Esophagus (tissue), 2 donors: Measurements from ENCODE around the gene AKAP5. TPM values are rescaled to one million over a fixed set of nuclear protein-coding genes. Genes with fewer than 3 reads are reported as not detected.

Experiments
- H3K27ac ChIP-seq, 2 donors: one replicate each; pipeline ENCODE4 v1.5.1; 2013; ENCODE audit warnings: low read depth in 2 of 2, mild to moderate bottlenecking in 2 of 2, inconsistent platforms in 1 of 2, low read length in 1 of 2, moderate library complexity in 1 of 2
- H3K27me3 ChIP-seq, 2 donors: one replicate each; pipeline ENCODE4 v1.6.1; 2013; ENCODE audit warnings: low read length in 2 of 2, control low read depth in 1 of 2, mild to moderate bottlenecking in 1 of 2; ENCODE audit not compliant: insufficient read depth in 2 of 2, control insufficient read depth in 1 of 2
- H3K36me3 ChIP-seq, 2 donors: one replicate each; pipeline ENCODE4 v1.6.1; 2013; ENCODE audit warnings: low read length in 1 of 2; ENCODE audit not compliant: control insufficient read depth in 2 of 2, insufficient read depth in 2 of 2
- H3K4me1 ChIP-seq, 2 donors: one replicate each; pipeline ENCODE4 v1.6.1; 2013; ENCODE audit warnings: low read length in 1 of 2; ENCODE audit not compliant: control insufficient read depth in 2 of 2, insufficient read depth in 2 of 2
- H3K4me3 ChIP-seq, 2 donors: one replicate each; pipeline ENCODE4 v1.5.1; 2013; ENCODE audit warnings: low read length in 2 of 2, mild to moderate bottlenecking in 2 of 2, low read depth in 1 of 2, moderate library complexity in 1 of 2
- H3K9me3 ChIP-seq, 2 donors: one replicate each; pipeline ENCODE4 v1.6.1; 2013; ENCODE audit warnings: mild to moderate bottlenecking in 2 of 2, low read depth in 1 of 2, low read length in 1 of 2, moderate library complexity in 1 of 2; ENCODE audit not compliant: control insufficient read depth in 2 of 2, insufficient read depth in 1 of 2
- WGBS, 2 donors: extraction: QIAGEN DNeasy Blood & Tissue Kit; methylation state at CpG; one replicate each; pipeline ENCODE4 v1.1.7; 2013; 5-methylcytosine and 5-hydroxymethylcytosine counted together
- polyA plus RNA-seq, 2 donors: library from polyadenylated mRNA; stranded (reverse); fragments of 200-250 nt; gene quantifications; one replicate each; pipeline ENCODE4 v1.2.3, GENCODE V29; 2013
- donor health status: healthy with polysubstance abuse.
- donor health status: Bipolar disorder and iron deficiency.

The AKAP5 gene, protein sequence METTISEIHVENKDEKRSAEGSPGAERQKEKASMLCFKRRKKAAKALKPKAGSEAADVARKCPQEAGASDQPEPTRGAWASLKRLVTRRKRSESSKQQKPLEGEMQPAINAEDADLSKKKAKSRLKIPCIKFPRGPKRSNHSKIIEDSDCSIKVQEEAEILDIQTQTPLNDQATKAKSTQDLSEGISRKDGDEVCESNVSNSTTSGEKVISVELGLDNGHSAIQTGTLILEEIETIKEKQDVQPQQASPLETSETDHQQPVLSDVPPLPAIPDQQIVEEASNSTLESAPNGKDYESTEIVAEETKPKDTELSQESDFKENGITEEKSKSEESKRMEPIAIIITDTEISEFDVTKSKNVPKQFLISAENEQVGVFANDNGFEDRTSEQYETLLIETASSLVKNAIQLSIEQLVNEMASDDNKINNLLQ
- under 1 TPM; 0.04 to 0.06 TPM for polyA plus RNA-seq

DNA sequence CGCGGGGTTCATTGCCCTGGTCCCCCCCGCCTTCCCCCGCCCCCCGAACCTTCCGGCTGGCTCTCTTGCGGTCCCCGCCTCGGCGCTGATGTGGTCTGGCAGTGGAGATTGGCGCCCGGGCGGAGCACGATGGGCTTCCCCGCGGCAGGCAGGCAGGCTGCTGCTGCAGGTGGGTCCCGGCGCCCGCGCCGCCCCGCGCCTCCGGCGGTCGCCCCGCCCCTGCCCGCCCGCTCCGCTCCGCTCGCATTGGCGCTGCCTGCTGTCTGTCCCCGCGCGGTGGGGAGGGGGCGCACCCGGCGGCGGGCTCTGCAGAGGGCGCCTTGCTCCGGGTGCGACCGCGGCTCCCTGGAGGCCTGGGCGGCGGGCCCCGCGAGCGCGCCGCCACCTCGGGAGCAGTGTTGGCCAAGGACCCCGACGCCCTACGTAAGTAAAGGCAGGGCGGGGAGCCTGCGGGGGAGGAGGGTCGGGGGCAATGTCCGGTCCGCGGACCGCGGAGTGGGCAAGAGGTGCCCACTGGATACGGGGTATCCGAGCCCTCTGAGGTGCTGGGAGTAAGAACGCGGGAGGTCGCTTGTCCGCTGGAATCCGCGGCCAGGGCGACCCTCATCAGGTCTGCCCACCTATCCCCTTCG lies at the start of gene AKAP5:
AKAP5 (plus strand) TSS at position 309 of the 632 bp plus-strand sequence. CDS start 2,896 bp downstream, outside the sequence.
- Histone ChIP-seq H3K9me3 (no peaks in the 10 kb centered on the region), H3K4me1 (no peaks in the 10 kb centered on the region), H3K36me3 (no peaks in the 10 kb centered on the region), H3K27ac (peak within 1 kb of the TSS in 1 of 2 donors; percentile 45), H3K4me3 (peak within 1 kb of the TSS; percentile 57 to 72), H3K27me3 (no peaks in the 10 kb centered on the region)
- WGBS, 2 donors = 1% methylated on average over 34 to 74 of the region's 74 CpGs

- no peak overlapping the region for H3K4me3 ChIP-seq
- WGBS, 2 donors = 72 to 79% methylated on average over 3 of the region's 3 CpGs
- H3K4me1 ChIP-seq = no peaks in the 10 kb centered on the region
- H3K27me3 ChIP-seq = no peaks in the 10 kb centered on the region
- no peak overlapping the region for H3K27ac ChIP-seq
- H3K9me3 ChIP-seq = no peaks in the 10 kb centered on the region
- H3K36me3 ChIP-seq = peaks cover 8 to 22% of the 10 kb centered on the region in 2 donors
Observed at GRCh38 chr14:64416348-64416932, 48.9 kb upstream of the AKAP5 start.

DNA sequence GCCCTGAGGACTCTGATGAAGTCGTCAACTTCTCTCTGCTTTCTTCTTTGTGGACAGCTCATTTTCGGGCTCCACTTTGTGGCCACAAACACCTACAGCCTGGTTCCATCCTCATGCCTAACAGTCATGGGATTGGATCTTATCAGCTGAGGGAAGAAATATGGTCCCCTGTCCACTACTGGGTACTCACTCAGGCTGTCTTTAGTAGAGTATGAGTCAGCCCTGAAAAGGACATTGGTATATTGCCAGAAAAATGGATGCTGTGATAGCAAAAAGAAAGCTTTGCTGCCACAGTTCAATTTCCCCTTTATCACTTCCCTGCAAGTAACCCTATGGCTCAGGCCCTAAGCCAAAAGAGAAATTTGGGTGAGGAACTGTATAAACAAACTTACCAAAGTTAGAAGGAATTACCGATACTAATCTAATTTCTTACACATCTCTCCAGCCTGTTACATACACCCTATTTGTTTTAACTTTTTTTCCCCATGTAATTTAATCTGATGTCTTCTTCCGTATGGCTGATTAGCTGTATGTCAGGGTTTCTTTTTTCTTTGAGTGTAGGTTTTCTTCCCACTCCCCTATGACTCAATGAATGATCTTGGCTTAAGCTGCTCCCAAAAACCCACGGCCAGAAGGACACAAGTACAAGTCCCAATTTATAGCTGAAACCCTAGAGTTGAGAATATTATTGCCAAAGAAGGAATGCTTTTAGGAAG lies 48.1 kb upstream of the AKAP5 start:
- peaks cover 8 to 22% of the 10 kb centered on the region in 2 donors for H3K36me3 ChIP-seq

DNA sequence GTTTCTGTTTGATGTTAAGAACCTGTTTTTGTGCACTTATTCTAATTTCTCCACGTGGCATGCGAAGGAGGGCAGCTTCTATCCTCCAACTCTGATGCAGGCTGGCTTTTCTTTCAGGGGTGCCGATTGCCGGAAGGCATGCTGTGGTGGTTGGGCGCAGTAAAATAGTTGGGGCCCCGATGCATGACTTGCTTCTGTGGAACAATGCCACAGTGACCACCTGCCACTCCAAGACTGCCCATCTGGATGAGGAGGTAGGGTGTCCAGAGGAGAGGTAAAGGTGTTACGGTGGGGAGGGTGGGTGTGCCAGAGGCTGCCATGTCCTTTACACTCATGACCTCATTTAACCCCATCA lies 47.6 kb upstream of the AKAP5 start:
- 97 to 99% methylated on average over 7 of the region's 7 CpGs for WGBS, 2 donors
- peaks cover 8 to 22% of the 10 kb centered on the region in 2 donors for H3K36me3 ChIP-seq
- H3K4me3 ChIP-seq = no peak overlapping the region

More for the DNA sequence above, 48.1 kb upstream of the AKAP5 start:
- no peaks in the 10 kb centered on the region for H3K9me3 ChIP-seq
- no peak overlapping the region for H3K27ac ChIP-seq
- H3K27me3 ChIP-seq = no peaks in the 10 kb centered on the region
- no peak overlapping the region for H3K4me3 ChIP-seq
- WGBS, 2 donors = 90 to 91% methylated on average over 5 of the region's 5 CpGs
- H3K4me1 ChIP-seq = no peaks in the 10 kb centered on the region

DNA sequence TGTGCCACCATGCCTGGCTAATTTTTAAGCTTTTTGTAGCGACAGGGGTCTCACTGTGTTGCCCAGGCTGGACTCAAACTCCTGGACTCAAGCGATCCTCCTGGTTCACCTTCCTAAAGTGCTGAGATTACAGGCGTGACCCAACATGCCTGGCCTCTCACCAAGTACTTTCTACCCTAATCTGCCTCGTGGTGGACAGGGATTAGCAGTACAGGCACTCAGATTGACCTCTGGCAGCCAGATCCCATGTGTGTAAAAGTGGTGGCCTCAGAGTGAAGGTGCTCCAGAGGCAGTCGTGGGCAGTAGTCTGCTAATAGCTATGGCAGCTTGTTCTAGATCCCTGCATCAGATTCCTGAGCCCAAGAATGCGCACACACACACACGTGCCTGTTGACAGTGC lies 46.3 kb upstream of the AKAP5 start:
- 84% methylated on average over 7 of the region's 7 CpGs for WGBS, 2 donors
- Histone ChIP-seq H3K4me3 (no peak overlapping the region), H3K9me3 (no peaks in the 10 kb centered on the region), H3K4me1 (no peaks in the 10 kb centered on the region), H3K27me3 (no peaks in the 10 kb centered on the region), H3K36me3 (peaks cover 8 to 22% of the 10 kb centered on the region in 2 donors), H3K27ac (no peak overlapping the region)

More for the DNA sequence above, 47.6 kb upstream of the AKAP5 start:
- Histone ChIP-seq H3K9me3 (no peaks in the 10 kb centered on the region), H3K27ac (no peak overlapping the region), H3K4me1 (no peaks in the 10 kb centered on the region), H3K27me3 (no peaks in the 10 kb centered on the region)

GRCh38 chr14:64421166-64421565 lies 44.1 kb upstream of the AKAP5 start:
- H3K4me1 ChIP-seq = no peaks in the 10 kb centered on the region
- WGBS, 2 donors = 63 to 64% methylated on average over 8 of the region's 8 CpGs
- no peak overlapping the region for H3K27ac ChIP-seq
- H3K36me3 ChIP-seq = peaks cover 8 to 22% of the 10 kb centered on the region in 2 donors
- H3K27me3 ChIP-seq = no peaks in the 10 kb centered on the region
- H3K4me3 ChIP-seq = no peak overlapping the region
- H3K9me3 ChIP-seq = no peaks in the 10 kb centered on the region

DNA sequence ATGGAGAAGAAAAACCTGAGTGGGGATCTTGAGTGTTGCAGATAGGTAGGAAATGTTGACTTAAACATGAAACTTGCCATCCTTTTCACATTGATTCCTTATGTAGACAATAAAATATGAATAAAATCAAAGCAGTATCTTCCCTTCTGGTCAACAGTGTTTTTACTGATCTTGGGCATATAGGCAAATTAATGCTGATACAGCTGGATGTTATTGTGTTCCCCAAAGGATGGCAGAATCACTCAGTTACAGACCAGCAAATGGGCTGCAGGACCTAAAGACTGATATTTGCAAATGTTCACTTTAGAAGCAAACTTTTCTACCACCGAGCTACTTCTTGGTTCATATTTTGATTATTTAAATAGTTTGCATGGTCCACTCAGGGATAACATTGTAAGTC lies 43.3 kb upstream of the AKAP5 start:
- H3K27me3 ChIP-seq = no peaks in the 10 kb centered on the region
- no peaks in the 10 kb centered on the region for H3K9me3 ChIP-seq
- H3K4me1 ChIP-seq = no peaks in the 10 kb centered on the region
- peaks cover 8 to 20% of the 10 kb centered on the region in 2 donors for H3K36me3 ChIP-seq
- H3K4me3 ChIP-seq = no peak overlapping the region
- WGBS, 2 donors = 95 to 100% methylated on average over 1 of the region's 1 CpG
- H3K27ac ChIP-seq = no peak overlapping the region

- Histone ChIP-seq H3K27ac (no peak overlapping the region), H3K9me3 (no peaks in the 10 kb centered on the region), H3K27me3 (no peaks in the 10 kb centered on the region), H3K36me3 (peaks cover 13 to 18% of the 10 kb centered on the region in 2 donors), H3K4me3 (no peak overlapping the region), H3K4me1 (no peaks in the 10 kb centered on the region)
- 88 to 89% methylated on average over 7 of the region's 7 CpGs for WGBS, 2 donors
Observed at GRCh38 chr14:64422756-64423155, 42.5 kb upstream of the AKAP5 start.

- Histone ChIP-seq H3K36me3 (peaks cover 10 to 17% of the 10 kb centered on the region in 2 donors), H3K27me3 (no peaks in the 10 kb centered on the region), H3K27ac (no peak overlapping the region), H3K9me3 (no peaks in the 10 kb centered on the region), H3K4me3 (no peak overlapping the region), H3K4me1 (no peaks in the 10 kb centered on the region)
- WGBS, 2 donors = 90 to 92% methylated on average over 6 of the region's 6 CpGs
Observed at GRCh38 chr14:64423987-64424386, 41.3 kb upstream of the AKAP5 start.
